Breast epithelium (tissue), 3 donors: ENCODE results near the gene CYP2C18.
"Not testable (repeated sequence)": the region's sequence is repeated elsewhere in the genome, so short reads cannot be mapped to it uniquely, and the experiment has no call there.

Experiments
- POLR2A ChIP-seq: fragments of 450-650 bp; IDR thresholded peaks from one replicate; pipeline ENCODE4 v1.6.1; 2016; ENCODE audit warnings: antibody characterized with exemption, mild to moderate bottlenecking, moderate library complexity
- POLR2AphosphoS5 ChIP-seq, 3 donors: sonication (generic); formaldehyde crosslinking; IDR thresholded peaks; one replicate each; pipeline ENCODE4 v1.6.1; 2017; ENCODE audit warnings: antibody characterized with exemption in 3 of 3
- TF ChIP-seq, protein P1 (sequence below), 3 donors: fragments of 450-650 bp; IDR thresholded peaks; one replicate each; pipeline ENCODE4 v1.5.1; 2016 to 2017; ENCODE audit warnings: antibody characterized with exemption in 3 of 3, mild to moderate bottlenecking in 3 of 3, moderate library complexity in 3 of 3

DNA sequence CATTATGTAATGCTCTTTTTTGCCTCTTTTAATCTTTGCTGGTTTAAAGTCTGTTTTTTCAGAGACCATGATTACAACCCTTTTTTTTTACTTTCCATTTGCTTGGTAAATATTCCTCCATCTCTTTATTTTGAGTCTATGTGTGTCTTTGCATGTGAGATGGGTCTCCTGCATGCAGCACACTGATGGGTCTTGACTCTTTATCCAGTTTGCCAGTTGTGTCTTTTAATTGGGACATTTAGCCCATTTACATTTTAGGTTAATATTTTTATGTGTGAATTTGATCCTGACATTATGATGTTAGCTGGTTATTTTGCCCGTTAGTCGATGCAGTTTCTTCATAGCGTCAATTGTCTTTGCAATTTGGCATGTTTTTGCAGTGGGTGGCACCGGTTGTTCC, 45.4 kb upstream of the CYP2C18 start:
- TF ChIP-seq, protein P1, sequence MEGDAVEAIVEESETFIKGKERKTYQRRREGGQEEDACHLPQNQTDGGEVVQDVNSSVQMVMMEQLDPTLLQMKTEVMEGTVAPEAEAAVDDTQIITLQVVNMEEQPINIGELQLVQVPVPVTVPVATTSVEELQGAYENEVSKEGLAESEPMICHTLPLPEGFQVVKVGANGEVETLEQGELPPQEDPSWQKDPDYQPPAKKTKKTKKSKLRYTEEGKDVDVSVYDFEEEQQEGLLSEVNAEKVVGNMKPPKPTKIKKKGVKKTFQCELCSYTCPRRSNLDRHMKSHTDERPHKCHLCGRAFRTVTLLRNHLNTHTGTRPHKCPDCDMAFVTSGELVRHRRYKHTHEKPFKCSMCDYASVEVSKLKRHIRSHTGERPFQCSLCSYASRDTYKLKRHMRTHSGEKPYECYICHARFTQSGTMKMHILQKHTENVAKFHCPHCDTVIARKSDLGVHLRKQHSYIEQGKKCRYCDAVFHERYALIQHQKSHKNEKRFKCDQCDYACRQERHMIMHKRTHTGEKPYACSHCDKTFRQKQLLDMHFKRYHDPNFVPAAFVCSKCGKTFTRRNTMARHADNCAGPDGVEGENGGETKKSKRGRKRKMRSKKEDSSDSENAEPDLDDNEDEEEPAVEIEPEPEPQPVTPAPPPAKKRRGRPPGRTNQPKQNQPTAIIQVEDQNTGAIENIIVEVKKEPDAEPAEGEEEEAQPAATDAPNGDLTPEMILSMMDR (IDR thresholded peaks at IDR 0.05) = not testable (repeated sequence)
- TF ChIP-seq POLR2AphosphoS5 (IDR thresholded peaks at IDR 0.05); POLR2A: not testable (repeated sequence)
